Neuronal stem cell (in vitro differentiated cells): ENCODE data around the gene KRTAP8-1.

Experiments
- DNase-seq: peaks from one replicate; pipeline ENCODE4 v3.0.0-alpha.2; 2013; ENCODE audit warnings: low spot score
- H2AFZ ChIP-seq: one replicate; pipeline ENCODE4 v1.6.1; 2013; ENCODE audit warnings: mild to moderate bottlenecking, low read length, inconsistent platforms
- H2AK5ac ChIP-seq: 2 replicates; pipeline ENCODE4 v1.6.1; 2013; ENCODE audit warnings: low read depth, mild to moderate bottlenecking, inconsistent platforms, low read length, moderate library complexity, mixed read lengths
- H2BK120ac ChIP-seq: 2 replicates; pipeline ENCODE4 v1.6.1; 2013; ENCODE audit warnings: low read depth, mild to moderate bottlenecking, inconsistent platforms, low read length, moderate library complexity, mixed read lengths
- H2BK12ac ChIP-seq: one replicate; pipeline ENCODE4 v1.6.1; 2013; ENCODE audit warnings: low read length, inconsistent platforms
- H2BK15ac ChIP-seq: 2 replicates; pipeline ENCODE4 v1.6.1; 2013; ENCODE audit warnings: mild to moderate bottlenecking, low read length, inconsistent platforms, mixed read lengths
- H2BK5ac ChIP-seq: one replicate; pipeline ENCODE4 v1.6.1; 2013; ENCODE audit warnings: inconsistent platforms, mild to moderate bottlenecking, low read length, moderate library complexity
- H3K14ac ChIP-seq: one replicate; pipeline ENCODE4 v1.6.1; 2013; ENCODE audit warnings: low read length, inconsistent platforms
- H3K18ac ChIP-seq: 2 replicates; pipeline ENCODE4 v1.6.1; 2013; ENCODE audit warnings: low read length, inconsistent platforms
- H3K23ac ChIP-seq: 2 replicates; pipeline ENCODE4 v1.6.1; 2013; ENCODE audit warnings: low read depth, mild to moderate bottlenecking, mixed read lengths, low read length, inconsistent platforms; ENCODE audit not compliant: poor library complexity
- H3K27ac ChIP-seq: replicated peaks from 3 replicates; pipeline ENCODE4 v1.5.1; 2013; ENCODE audit warnings: low read length, inconsistent platforms
- H3K27me3 ChIP-seq, 3 experiments: 2 replicates each; pipeline ENCODE4 v1.6.1; 2013; ENCODE audit warnings: low read length in 3 of 3, mild to moderate bottlenecking in 2 of 3, inconsistent platforms in 1 of 3, low read depth in 1 of 3, mixed read lengths in 1 of 3, moderate library complexity in 1 of 3; ENCODE audit not compliant: control insufficient read depth in 3 of 3, insufficient read depth in 3 of 3
- H3K36me3 ChIP-seq, 2 donors: replicated peaks in 1 of 2; 2 replicates each; pipeline ENCODE4 v1.6.1; 2013; ENCODE audit warnings: low read length in 2 of 2; ENCODE audit not compliant: control insufficient read depth in 2 of 2, insufficient read depth in 2 of 2
- H3K4ac ChIP-seq: 2 replicates; pipeline ENCODE4 v1.6.1; 2013; ENCODE audit warnings: inconsistent platforms, mild to moderate bottlenecking, low read length, moderate library complexity
- H3K4me1 ChIP-seq, 2 donors: 1 replicate in 1 of 2; 2 replicates in 1 of 2; pipeline ENCODE4 v1.6.1; 2013; ENCODE audit warnings: low read length in 2 of 2, low read depth in 1 of 2; ENCODE audit not compliant: control insufficient read depth in 2 of 2, insufficient read depth in 1 of 2
- H3K4me2 ChIP-seq: one replicate; pipeline ENCODE4 v1.6.1; 2013; ENCODE audit warnings: mild to moderate bottlenecking, low read length, inconsistent platforms; ENCODE audit not compliant: insufficient read depth, poor library complexity, severe bottlenecking
- H3K4me3 ChIP-seq, 2 donors: 2 replicates each; pipeline ENCODE4 v1.5.1; 2013; ENCODE audit warnings: low read length in 2 of 2, mild to moderate bottlenecking in 2 of 2, inconsistent platforms in 1 of 2, moderate library complexity in 1 of 2
- H3K79me1 ChIP-seq: one replicate; pipeline ENCODE4 v1.6.1; 2013; ENCODE audit warnings: low read depth, mild to moderate bottlenecking, inconsistent platforms, low read length, moderate library complexity
- H3K9ac ChIP-seq: one replicate; pipeline ENCODE4 v1.6.1; 2013; ENCODE audit warnings: mild to moderate bottlenecking, low read depth, low read length, inconsistent platforms; ENCODE audit not compliant: poor library complexity
- H3K9me3 ChIP-seq, 2 donors: replicated peaks in 1 of 2; 2 replicates each; pipeline versions ENCODE3 to v1.6.1; 2013; ENCODE audit warnings: low read length in 2 of 2, mild to moderate bottlenecking in 2 of 2, inconsistent platforms in 1 of 2, low read depth in 1 of 2, mixed read lengths in 1 of 2, moderate library complexity in 1 of 2; ENCODE audit not compliant: control insufficient read depth in 2 of 2, insufficient read depth in 1 of 2
- H4K8ac ChIP-seq: one replicate; pipeline ENCODE4 v1.6.1; 2013; ENCODE audit warnings: low read depth, mild to moderate bottlenecking, inconsistent platforms, low read length, moderate library complexity
- H4K91ac ChIP-seq: one replicate; pipeline ENCODE4 v1.6.1; 2013; ENCODE audit warnings: low read length, low read depth, mild to moderate bottlenecking, inconsistent platforms; ENCODE audit not compliant: poor library complexity
- WGBS, 2 donors: extraction: QIAGEN DNeasy Blood & Tissue Kit; methylation state at CpG; one replicate each; pipeline ENCODE4 v1.1.7; 2013; ENCODE audit warnings: missing lambda C conversion rate in 2 of 2, mixed read lengths in 1 of 2; ENCODE audit not compliant: insufficient read length in 2 of 2, insufficient replicate concordance in 1 of 2; ENCODE audit errors: extremely low coverage in 2 of 2; 5-methylcytosine and 5-hydroxymethylcytosine counted together

KRTAP8-1 gene

GRCh38 chr21:30838536-30838935, 25.5 kb upstream of the KRTAP8-1 start:
- Histone ChIP-seq H3K27ac (no peak overlapping the region), H3K4ac (no peak overlapping the region), H2BK120ac (no peak overlapping the region), H2AFZ (no peak overlapping the region), H3K9ac (no peak overlapping the region), H3K27me3 (no peaks in the 10 kb centered on the region), H3K79me1 (no peaks in the 10 kb centered on the region), H4K8ac (no peak overlapping the region), H2BK5ac (no peak overlapping the region), H3K4me3 (no peak overlapping the region), H3K18ac (no peak overlapping the region), H2AK5ac (no peak overlapping the region), H3K9me3 (no peaks in the 10 kb centered on the region), H3K23ac (no peak overlapping the region), H4K91ac (no peak overlapping the region), H2BK12ac (no peak overlapping the region), H3K4me1 (no peaks in the 10 kb centered on the region), H3K36me3 (no peaks in the 10 kb centered on the region), H3K14ac (no peak overlapping the region), H3K4me2 (no peak overlapping the region), H2BK15ac (no peak overlapping the region)
- WGBS, 2 donors = no CpG with 5 or more reads among the region's 6 CpGs
- no peak for DNase-seq

- H3K23ac ChIP-seq = no peak overlapping the region
- H2BK12ac ChIP-seq = no peak overlapping the region
- peak; percentile 8 for DNase-seq
Measured at GRCh38 chr21:30831194-30831765, 18.2 kb upstream of the KRTAP8-1 start.

GRCh38 chr21:30829659-30830058, 16.6 kb upstream of the KRTAP8-1 start, which contains the start of gene KRTAP7-1:
TSS of gene KRTAP7-1 (minus strand) at chr21:30829759. CDS start at chr21:30829698, 61 bp downstream.
- H2BK15ac ChIP-seq = no peak within 1 kb of the TSS
- H3K79me1 ChIP-seq = no peaks in the 10 kb centered on the region
- no peak within 1 kb of the TSS for H3K27ac ChIP-seq
- no peak within 1 kb of the TSS for H3K4me2 ChIP-seq
- no peak within 1 kb of the TSS for H3K18ac ChIP-seq
- H3K27me3 ChIP-seq = no peaks in the 10 kb centered on the region
- H3K4me3 ChIP-seq = no peak within 1 kb of the TSS
- peaks cover 0 to 6% of the 10 kb centered on the region in 2 donors for H3K9me3 ChIP-seq
- no peak within 1 kb of the TSS for H2BK120ac ChIP-seq
- H2AFZ ChIP-seq = no peak within 1 kb of the TSS
- no peaks in the 10 kb centered on the region for H3K36me3 ChIP-seq
- H3K4ac ChIP-seq = no peak within 1 kb of the TSS
- H2BK5ac ChIP-seq = no peak within 1 kb of the TSS
- no peak within 1 kb of the TSS for H2BK12ac ChIP-seq
- H3K9ac ChIP-seq = no peak within 1 kb of the TSS
- H2AK5ac ChIP-seq = no peak within 1 kb of the TSS
- no peak within 1 kb of the TSS for H4K91ac ChIP-seq
- H4K8ac ChIP-seq = no peak within 1 kb of the TSS
- H3K14ac ChIP-seq = no peak within 1 kb of the TSS
- H3K4me1 ChIP-seq = no peaks in the 10 kb centered on the region
- WGBS, 2 donors = no CpG with 5 or more reads among the region's 4 CpGs
- H3K23ac ChIP-seq = no peak within 1 kb of the TSS
- DNase-seq = no peak

More at GRCh38 chr21:30831194-30831765, 18.2 kb upstream of the KRTAP8-1 start:
- Histone ChIP-seq H3K36me3 (no peaks in the 10 kb centered on the region), H4K91ac (no peak overlapping the region), H3K27me3 (no peaks in the 10 kb centered on the region), H2AK5ac (no peak overlapping the region), H3K4me1 (no peaks in the 10 kb centered on the region), H3K4me2 (no peak overlapping the region), H2BK15ac (no peak overlapping the region), H2BK120ac (no peak overlapping the region), H2BK5ac (no peak overlapping the region), H3K27ac (no peak overlapping the region), H2AFZ (no peak overlapping the region), H4K8ac (no peak overlapping the region), H3K79me1 (no peaks in the 10 kb centered on the region), H3K4ac (no peak overlapping the region), H3K9me3 (peaks cover 0 to 6% of the 10 kb centered on the region in 2 donors), H3K9ac (no peak overlapping the region), H3K14ac (no peak overlapping the region), H3K18ac (no peak overlapping the region), H3K4me3 (no peak overlapping the region)
- no CpG with 5 or more reads among the region's 6 CpGs for WGBS, 2 donors

GRCh38 chr21:30818837-30819610, 6.0 kb upstream of the KRTAP8-1 start:
- Histone ChIP-seq H2AFZ (no peak overlapping the region), H2BK12ac (no peak overlapping the region), H3K79me1 (no peaks in the 10 kb centered on the region), H3K4me3 (no peak overlapping the region), H3K14ac (no peak overlapping the region), H2BK15ac (no peak overlapping the region), H2BK5ac (no peak overlapping the region), H3K18ac (no peak overlapping the region), H3K9me3 (no peaks in the 10 kb centered on the region), H4K91ac (no peak overlapping the region), H3K36me3 (no peaks in the 10 kb centered on the region), H3K4me2 (no peak overlapping the region), H3K4me1 (no peaks in the 10 kb centered on the region), H3K27ac (no peak overlapping the region), H4K8ac (no peak overlapping the region), H3K4ac (no peak overlapping the region), H2AK5ac (no peak overlapping the region), H3K23ac (no peak overlapping the region), H2BK120ac (no peak overlapping the region), H3K27me3 (no peaks in the 10 kb centered on the region), H3K9ac (no peak overlapping the region)
- no CpG with 5 or more reads among the region's 7 CpGs for WGBS, 2 donors
- DNase-seq = no peak
